Adrenal gland (tissue), 12 donors: Measurements from ENCODE around the gene ELAC1. TPM values are rescaled to one million over a fixed set of nuclear protein-coding genes. Genes with fewer than 3 reads are reported as not detected.

Experiments used
- DNase-seq, 7 donors: peaks; one replicate each; pipeline ENCODE4 v3.0.0-alpha.2; 2019 to 2020
- H3K27ac ChIP-seq, 5 donors: fragments of 200-600 bp; sonication (generic) in 4 of 5; 1 replicate in 3 of 5; 2 replicates in 2 of 5; pipeline versions ENCODE4 v1.5.1 to v1.8.0; 2016 to 2020; ENCODE audit warnings: mild to moderate bottlenecking in 1 of 5
- H3K27me3 ChIP-seq: fragments of 200-600 bp; 2 replicates; pipeline ENCODE4 v1.8.0; 2021
- H3K36me3 ChIP-seq, 2 donors: fragments of 200-600 bp; replicated peaks in 1 of 2; 1 replicate in 1 of 2; 2 replicates in 1 of 2; pipeline versions ENCODE4 v1.5.1 to v1.8.0; 2018 to 2022
- H3K4me1 ChIP-seq, 2 donors: fragments of 200-600 bp; replicated peaks in 1 of 2; 1 replicate in 1 of 2; 2 replicates in 1 of 2; pipeline versions ENCODE4 v1.5.1 to v1.8.0; 2018 to 2021
- H3K4me3 ChIP-seq, 4 donors: fragments of 200-600 bp; sonication (generic) in 3 of 4; one replicate each; pipeline ENCODE4 v1.5.1; 2016 to 2018
- H3K9me3 ChIP-seq, 3 donors: fragments of 200-600 bp; sonication (generic) in 1 of 3; replicated peaks in 1 of 3; 1 replicate in 2 of 3; 2 replicates in 1 of 3; pipeline versions ENCODE4 v1.5.1 to v1.8.0; 2016 to 2021
- POLR2A ChIP-seq, 2 donors: fragments of 450-650 bp; IDR thresholded peaks; one replicate each; pipeline ENCODE4 v1.6.1; 2017; ENCODE audit warnings: antibody characterized with exemption in 2 of 2, mild to moderate bottlenecking in 2 of 2, moderate library complexity in 1 of 2
- WGBS, 4 donors: extraction: QIAGEN DNeasy Blood & Tissue Kit in 2 of 4; methylation state at CpG; one replicate each; pipeline versions ENCODE4 v1.1.5 to v1.1.7; 2013 to 2017; 5-methylcytosine and 5-hydroxymethylcytosine counted together
- intact Hi-C, 2 donors: fragments of 100-400 bp; cut with DNase I; formaldehyde crosslinking; loops; one replicate each; pipeline versions ENCODE4 v1.14.1 to v1.15.0; 2022 to 2023
- polyA plus RNA-seq, 3 donors: library from polyadenylated mRNA; stranded (reverse); fragments of 200-250 nt in 2 of 3; fragments of 350-450 nt in 1 of 3; fragmentation: Illumina TruSeq in 1 of 3; extraction: RNeasy Lipid Tissue Mini Kit (QIAGEN cat#74804) in 1 of 3; gene quantifications; one replicate each; pipeline ENCODE4 v1.2.3, GENCODE V29; 2013 to 2014
- total RNA-seq, 9 donors: library from RNA; depleted of rRNA in 4 of 9; stranded (reverse); fragments of >200 nt in 4 of 9; fragments of 120-200 nt in 1 of 9; fragmentation: NEBNext Ultra II Directional in 1 of 9; extraction: Animal tissue kit (Norgen Biotek cat#: 25700) in 1 of 9; gene quantifications; one replicate each; pipeline versions ENCODE4 v1.1.0 to v1.2.4, GENCODE V29; 2013 to 2023
- TF ChIP-seq, protein P1 (sequence below), 6 experiments: fragments of 450-650 bp in 4 of 6; fragments of 200-600 bp in 2 of 6; sonication (generic) in 1 of 6; IDR thresholded peaks; 1 replicate in 5 of 6; 2 replicates in 1 of 6; pipeline versions ENCODE4 v1.5.1 to v1.8.0; 2016 to 2021; ENCODE audit warnings: antibody characterized with exemption in 6 of 6, mild to moderate bottlenecking in 2 of 6, moderate library complexity in 1 of 6
- donor health status: healthy with polysubstance abuse.
- donor health status: Bipolar disorder and iron deficiency.
- donor health status: DM: yes; HTN: yes; CAD: no.
- donor health status: DM: no; HTN: no; CAD: no.
- donor health status: DM: no; HTN: no; CAD: no.
- donor health status: DM: yes; HTN: yes; CAD: no.

Gene ELAC1
- total and polyA plus RNA-seq, 12 donors: 6.5 to 20.0 (median 11.7) TPM

DNA sequence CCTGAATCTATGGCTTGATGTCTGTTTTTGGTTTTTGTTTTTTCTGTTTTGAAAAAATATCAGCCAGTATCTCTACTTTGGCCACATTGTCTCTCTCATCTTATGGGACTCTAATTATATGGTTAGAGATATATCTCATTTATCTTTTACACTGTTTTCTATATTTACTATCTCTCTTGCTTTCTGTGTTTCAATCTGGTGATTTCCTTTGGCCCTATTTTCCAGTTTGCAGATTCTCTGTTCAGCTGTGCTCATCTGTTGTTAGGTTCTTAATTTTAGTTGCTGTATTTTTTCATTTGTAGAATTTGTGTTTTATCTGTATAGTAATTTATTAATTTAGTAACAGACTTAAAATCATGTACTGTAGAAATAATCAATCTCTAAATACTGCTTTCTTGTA lies 41.3 kb upstream of the ELAC1 start:
- H3K36me3 ChIP-seq: peaks cover 0 to 30% of the 10 kb centered on the region in 2 donors
- no peaks in the 10 kb centered on the region for H3K9me3 ChIP-seq
- no peak for DNase-seq
- H3K4me3 ChIP-seq: no peak overlapping the region
- no peak for TF ChIP-seq POLR2A (IDR thresholded peaks at IDR 0.05)
- TF ChIP-seq, protein P1, sequence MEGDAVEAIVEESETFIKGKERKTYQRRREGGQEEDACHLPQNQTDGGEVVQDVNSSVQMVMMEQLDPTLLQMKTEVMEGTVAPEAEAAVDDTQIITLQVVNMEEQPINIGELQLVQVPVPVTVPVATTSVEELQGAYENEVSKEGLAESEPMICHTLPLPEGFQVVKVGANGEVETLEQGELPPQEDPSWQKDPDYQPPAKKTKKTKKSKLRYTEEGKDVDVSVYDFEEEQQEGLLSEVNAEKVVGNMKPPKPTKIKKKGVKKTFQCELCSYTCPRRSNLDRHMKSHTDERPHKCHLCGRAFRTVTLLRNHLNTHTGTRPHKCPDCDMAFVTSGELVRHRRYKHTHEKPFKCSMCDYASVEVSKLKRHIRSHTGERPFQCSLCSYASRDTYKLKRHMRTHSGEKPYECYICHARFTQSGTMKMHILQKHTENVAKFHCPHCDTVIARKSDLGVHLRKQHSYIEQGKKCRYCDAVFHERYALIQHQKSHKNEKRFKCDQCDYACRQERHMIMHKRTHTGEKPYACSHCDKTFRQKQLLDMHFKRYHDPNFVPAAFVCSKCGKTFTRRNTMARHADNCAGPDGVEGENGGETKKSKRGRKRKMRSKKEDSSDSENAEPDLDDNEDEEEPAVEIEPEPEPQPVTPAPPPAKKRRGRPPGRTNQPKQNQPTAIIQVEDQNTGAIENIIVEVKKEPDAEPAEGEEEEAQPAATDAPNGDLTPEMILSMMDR (IDR thresholded peaks at IDR 0.05): no peak
- intact Hi-C loops: no loop called here
- no peaks in the 10 kb centered on the region for H3K27me3 ChIP-seq
- H3K27ac ChIP-seq: no peak overlapping the region
- no peaks in the 10 kb centered on the region for H3K4me1 ChIP-seq

DNA sequence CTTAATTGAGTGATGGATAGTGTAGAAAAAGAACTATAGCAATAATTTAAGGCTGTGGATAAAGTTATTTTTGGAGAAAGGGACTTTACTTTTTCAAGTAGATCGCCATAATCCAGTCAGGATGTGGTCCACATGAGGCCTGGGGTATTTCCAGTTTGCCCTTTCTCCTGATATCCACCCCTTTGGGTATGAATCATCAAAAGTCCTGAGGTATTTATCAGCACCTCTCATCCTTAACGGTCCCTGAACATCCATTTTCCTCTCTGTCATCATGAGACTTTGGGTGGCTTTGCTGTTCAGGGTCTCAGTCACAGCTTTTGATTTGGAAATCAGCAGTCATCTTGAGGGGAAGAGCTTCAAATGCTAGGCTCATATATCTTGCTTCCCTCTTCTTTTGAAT lies 39.3 kb upstream of the ELAC1 start:
- Histone ChIP-seq H3K27me3 (no peaks in the 10 kb centered on the region), H3K9me3 (no peaks in the 10 kb centered on the region), H3K36me3 (peaks cover 0 to 27% of the 10 kb centered on the region in 2 donors), H3K27ac (no peak overlapping the region), H3K4me3 (no peak overlapping the region), H3K4me1 (no peaks in the 10 kb centered on the region)
- intact Hi-C loops: no loop called here
- no peak for TF ChIP-seq POLR2A (IDR thresholded peaks at IDR 0.05)
- TF ChIP-seq, protein P1 (IDR thresholded peaks at IDR 0.05): no peak
- 73 to 74% (median 74%) methylated on average over 2 of the region's 2 CpGs for WGBS, 4 donors
- no peak for DNase-seq

DNA sequence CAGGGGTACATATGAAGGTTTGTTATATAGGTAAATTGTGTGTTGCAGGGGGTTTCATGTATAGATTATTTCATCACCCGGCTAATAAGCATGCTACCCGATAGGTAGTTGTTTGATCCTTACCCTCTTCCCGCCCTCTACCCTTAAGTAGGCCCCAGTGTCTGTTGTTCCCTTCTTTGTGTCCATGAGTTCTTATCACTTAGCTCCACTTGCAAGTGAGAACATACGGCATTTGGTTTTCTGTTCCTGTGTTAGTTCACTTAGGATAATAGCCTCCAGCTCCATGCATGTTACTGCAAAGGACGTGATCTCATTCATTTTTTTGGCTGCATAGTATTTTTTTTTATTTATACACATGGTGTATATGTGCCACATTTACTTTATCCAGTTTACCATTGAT lies 34.2 kb upstream of the ELAC1 start:
- Histone ChIP-seq H3K4me3 (no peak overlapping the region), H3K4me1 (no peaks in the 10 kb centered on the region), H3K27ac (no peak overlapping the region), H3K36me3 (no peaks in the 10 kb centered on the region), H3K9me3 (no peaks in the 10 kb centered on the region), H3K27me3 (no peaks in the 10 kb centered on the region)
- no peak for DNase-seq
- no peak for TF ChIP-seq POLR2A (IDR thresholded peaks at IDR 0.05)
- TF ChIP-seq, protein P1 (IDR thresholded peaks at IDR 0.05): no peak
- intact Hi-C loops: no loop called here
- WGBS, 4 donors: 94 to 98% (median 97%) methylated on average over 5 of the region's 5 CpGs

DNA sequence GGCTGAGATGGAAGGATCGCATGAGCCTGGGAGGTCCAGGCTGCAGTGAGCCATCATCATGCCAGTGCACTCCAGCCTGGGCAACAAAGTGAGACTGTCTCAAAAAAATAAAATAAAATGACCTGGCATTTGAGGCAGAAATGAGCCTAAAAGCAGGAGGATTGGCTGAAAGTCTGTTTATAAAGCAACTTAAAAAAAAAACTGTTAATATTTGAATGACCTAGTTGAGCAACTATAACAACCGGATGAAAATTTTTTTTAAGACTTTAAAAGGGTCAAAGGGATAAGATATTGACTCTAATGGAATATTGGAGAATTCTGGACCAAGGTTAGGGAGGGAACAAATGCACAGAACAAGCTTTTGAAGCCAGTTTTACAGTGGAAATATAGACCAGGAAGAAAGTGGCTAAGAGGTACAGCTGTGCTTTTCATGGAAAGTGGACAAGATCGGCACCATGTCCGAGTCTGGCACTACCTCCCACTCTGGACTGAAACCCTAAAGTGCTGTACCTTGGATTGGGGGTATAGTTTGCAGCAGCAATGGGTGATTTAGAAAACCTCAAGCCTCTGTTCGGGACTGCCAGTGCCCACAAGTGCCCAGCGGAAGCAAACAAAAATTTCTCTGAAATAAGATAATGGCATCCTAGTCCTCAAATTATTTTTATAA lies 33.2 kb upstream of the ELAC1 start:
- H3K27ac ChIP-seq: no peak overlapping the region
- no peaks in the 10 kb centered on the region for H3K9me3 ChIP-seq
- TF ChIP-seq, protein P1 (IDR thresholded peaks at IDR 0.05): no peak
- no peak for TF ChIP-seq POLR2A (IDR thresholded peaks at IDR 0.05)
- WGBS, 4 donors: 96 to 99% (median 97%) methylated on average over 6 of the region's 6 CpGs
- no peaks in the 10 kb centered on the region for H3K27me3 ChIP-seq
- no peak overlapping the region for H3K4me3 ChIP-seq
- H3K36me3 ChIP-seq: no peaks in the 10 kb centered on the region
- no peak for DNase-seq
- intact Hi-C loops: no loop called here
- no peaks in the 10 kb centered on the region for H3K4me1 ChIP-seq
